ENCODE data around the gene MANF. TPM values are rescaled to one million over a fixed set of nuclear protein-coding genes. Genes with fewer than 3 reads are reported as not detected.

MANF gene
- total and polyA plus RNA-seq, 2 of the 4 experiments (the other 2 are of a cell fraction), result 65.4 to 122 TPM

- H3K27me3 ChIP-seq (ENCODE audit: control insufficient read depth, insufficient read depth, low read length), result no peaks in the 10 kb centered on the region
- H2AK9ac ChIP-seq (replicated peaks; ENCODE audit: low read depth, low read length, poor library complexity), result peak overlapping the region; percentile 100
- peak overlapping the region; percentile 58 for H4K5ac ChIP-seq (ENCODE audit: low read depth, low read length)
- H3K4ac ChIP-seq (ENCODE audit: low read depth, low read length), result peak overlapping the region; percentile 96
- no TSS peak for BruUV-seq (replicated peaks)
- H3K9me1 ChIP-seq (ENCODE audit: insufficient read depth, low read length), result no peaks in the 10 kb centered on the region
- peak overlapping the region; percentile 97 to 99 for H4K8ac ChIP-seq (ENCODE audit: low read depth in 2 of 2, low read length in 2 of 2)
- WGBS, 2 experiments (ENCODE audit: extremely low coverage in 2 of 2, insufficient read length in 1 of 2), result no CpG with 5 or more reads among the region's 29 CpGs
- H2BK120ac ChIP-seq (ENCODE audit: low read depth, low read length), result peak overlapping the region; percentile 37; the same call in 1 of the 2 replicates
- peak overlapping the region; percentile 89 for H3K56ac ChIP-seq (ENCODE audit: extremely low read depth, insufficient read depth, low read length)
- H4K20me1 ChIP-seq (ENCODE audit: insufficient read depth, low read length), result peaks cover 30% of the 10 kb centered on the region
- H2BK15ac ChIP-seq (ENCODE audit: low read depth, low read length), result no peak overlapping the region
- H2AFZ ChIP-seq (replicated peaks; ENCODE audit: low read length, poor library complexity), result peak overlapping the region; percentile 96
- H3K4me3 ChIP-seq (ENCODE audit: insufficient read depth, low read depth, low read length), result peak overlapping the region; percentile 79
- in situ Hi-C loops (cut with MboI; ENCODE audit: low sequenced_read_pairs), result loop anchor here (25.0 kb wide), 2 partner anchors 553 to 1047 kb away; partner anchors contain the start of genes PARP3, RASSF1, RRP9 and TUSC2
- H2BK20ac ChIP-seq (ENCODE audit: low read depth, low read length), result no peak overlapping the region
- peak overlapping the region; percentile 94 for H3K9ac ChIP-seq (ENCODE audit: low read depth, low read length)
- H3K36me3 ChIP-seq (ENCODE audit: control insufficient read depth, insufficient read depth, low read length), result peaks cover 18% of the 10 kb centered on the region
- peak overlapping the region; percentile 87 for H2BK5ac ChIP-seq (ENCODE audit: low read depth, low read length, poor library complexity, severe bottlenecking)
- ATAC-seq (ENCODE audit: low read depth), result peak; percentile 40
- ChIA-PET CTCF (interaction anchor here (0.6 to 0.9 kb wide), 2 partner anchors 49 to 768 kb away, joined by 3 read pairs; no protein-coding TSS in a partner anchor), POLR2A (ENCODE audit: unreplicated experiment) (no interaction called here)
- intact Hi-C loops (cut with micrococcal nuclease), result loop anchor here (1.0 to 2.0 kb wide), 2 partner anchors 40 to 767 kb away; partner anchors contain the start of gene MAPKAPK3
- no peak for TF ChIP-seq MXI1 (IDR thresholded peaks at IDR 0.05; ENCODE audit: borderline replicate concordance, low read depth, low read length)
- TF ChIP-seq MAZ (IDR thresholded peaks at IDR 0.05; ENCODE audit: borderline replicate concordance, low read depth, low read length), result no peak
- no peak for TF ChIP-seq RAD21 (IDR thresholded peaks at IDR 0.05; ENCODE audit: low read length)
- no peak for TF ChIP-seq POLR2A (IDR thresholded peaks at IDR 0.05; ENCODE audit: low read depth, low read length)
- no peak for TF ChIP-seq SMC3 (IDR thresholded peaks at IDR 0.05; ENCODE audit: low read depth, low read length)
- TF ChIP-seq CEBPB (IDR thresholded peaks at IDR 0.05; ENCODE audit: low read depth, low read length), result no peak
- no peak for TF ChIP-seq USF2 (IDR thresholded peaks at IDR 0.05; ENCODE audit: low read depth, low read length)
- no peaks in the 10 kb centered on the region for H3K9me3 ChIP-seq (ENCODE audit: control insufficient read depth, insufficient read depth, low read length)
- H2AK5ac ChIP-seq (ENCODE audit: low read depth, low read length), result peak overlapping the region; percentile 96
- H3K4me2 ChIP-seq (ENCODE audit: low read depth, low read length), result peak overlapping the region; percentile 96
- H3K23ac ChIP-seq (ENCODE audit: low read depth, low read length), result peak overlapping the region; percentile 88
- H3K79me1 ChIP-seq (ENCODE audit: low read depth in 1 of 2, low read length in 2 of 2), result peaks cover 25 to 48% of the 10 kb centered on the region in 2 experiments
- peak overlapping the region; percentile 97 for H4K91ac ChIP-seq (ENCODE audit: insufficient read depth, low read depth, low read length)
- peak overlapping the region; percentile 99 for H3K14ac ChIP-seq (replicated peaks; ENCODE audit: low read depth, low read length)
- peak overlapping the region; percentile 34; the same call in 1 of the 2 replicates for H3K18ac ChIP-seq (ENCODE audit: low read depth, low read length)
- peaks cover 6% of the 10 kb centered on the region for H3K4me1 ChIP-seq (ENCODE audit: control insufficient read depth, insufficient read depth, low read length)
- dilution Hi-C loops (cut with HindIII; ENCODE audit: low sequenced_read_pairs, unreplicated experiment), result no loop called here
- DNase-seq, result no peak
- peak overlapping the region; percentile 92 for H3K27ac ChIP-seq (ENCODE audit: insufficient read depth, low read length)
These were observed 901 bp upstream of the MANF start for GRCh38 chr3:51384055-51384725.

Measured in IMR-90 (cell line).